Putamen (tissue), 1 donor: ENCODE measurements around the gene TMPRSS6.

Experiments
- DNase-seq: peaks from one replicate; pipeline ENCODE4 v3.0.0-alpha.2; 2016; ENCODE audit warnings: low spot score

TMPRSS6 gene

DNA sequence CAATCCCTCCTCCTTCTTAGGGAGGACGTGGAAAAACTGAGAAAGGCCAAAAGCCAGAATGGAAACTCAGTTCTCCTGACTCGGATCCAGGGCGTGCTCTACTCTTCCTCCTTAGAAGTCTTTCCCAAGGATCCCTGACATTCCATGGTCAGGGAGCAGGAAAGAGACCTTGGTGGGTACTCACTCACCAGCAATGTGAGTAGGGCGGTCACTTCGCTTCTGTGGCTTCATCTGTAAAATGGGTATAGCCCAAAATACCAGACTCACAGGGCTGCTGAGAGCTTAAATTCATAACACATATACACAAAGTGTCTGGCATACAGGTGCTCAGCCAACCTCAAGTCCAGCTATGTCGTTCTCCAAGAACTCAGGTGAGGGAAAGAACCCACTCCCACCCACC is 58.6 kb downstream of the TMPRSS6 start:
- DNase-seq, result no peak

DNA sequence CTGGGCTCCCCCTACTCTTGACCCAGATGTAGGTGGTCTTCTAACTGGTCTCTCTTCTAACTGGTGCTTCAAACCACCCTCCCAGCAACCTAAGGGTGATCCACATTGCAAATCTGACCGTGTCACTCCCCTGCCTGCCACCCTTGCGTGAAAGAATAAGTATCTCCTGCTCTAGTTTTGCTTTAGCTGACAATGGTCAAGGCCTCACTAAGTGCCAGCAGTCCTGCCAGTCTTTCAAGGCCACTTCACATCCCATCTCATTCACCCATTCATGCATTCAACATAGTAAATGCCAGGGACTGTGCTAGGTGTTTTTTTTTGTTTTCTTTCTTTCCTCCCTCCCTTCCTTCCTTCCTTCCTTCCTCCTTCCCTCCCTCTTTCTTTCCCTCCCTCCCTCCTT is 60.3 kb downstream of the TMPRSS6 start:
- DNase-seq, result no peak

- DNase-seq, result no peak
These were observed 61.4 kb downstream of the TMPRSS6 start for GRCh38 chr22:37048133-37048532.

GRCh38 chr22:37047006-37047405 is 62.5 kb downstream of the TMPRSS6 start:
- no peak for DNase-seq

GRCh38 chr22:37046589-37046988 is 62.9 kb downstream of the TMPRSS6 start:
- DNase-seq, result no peak

- DNase-seq, result no peak
These were observed 63.6 kb downstream of the TMPRSS6 start for GRCh38 chr22:37045958-37046357.

DNA sequence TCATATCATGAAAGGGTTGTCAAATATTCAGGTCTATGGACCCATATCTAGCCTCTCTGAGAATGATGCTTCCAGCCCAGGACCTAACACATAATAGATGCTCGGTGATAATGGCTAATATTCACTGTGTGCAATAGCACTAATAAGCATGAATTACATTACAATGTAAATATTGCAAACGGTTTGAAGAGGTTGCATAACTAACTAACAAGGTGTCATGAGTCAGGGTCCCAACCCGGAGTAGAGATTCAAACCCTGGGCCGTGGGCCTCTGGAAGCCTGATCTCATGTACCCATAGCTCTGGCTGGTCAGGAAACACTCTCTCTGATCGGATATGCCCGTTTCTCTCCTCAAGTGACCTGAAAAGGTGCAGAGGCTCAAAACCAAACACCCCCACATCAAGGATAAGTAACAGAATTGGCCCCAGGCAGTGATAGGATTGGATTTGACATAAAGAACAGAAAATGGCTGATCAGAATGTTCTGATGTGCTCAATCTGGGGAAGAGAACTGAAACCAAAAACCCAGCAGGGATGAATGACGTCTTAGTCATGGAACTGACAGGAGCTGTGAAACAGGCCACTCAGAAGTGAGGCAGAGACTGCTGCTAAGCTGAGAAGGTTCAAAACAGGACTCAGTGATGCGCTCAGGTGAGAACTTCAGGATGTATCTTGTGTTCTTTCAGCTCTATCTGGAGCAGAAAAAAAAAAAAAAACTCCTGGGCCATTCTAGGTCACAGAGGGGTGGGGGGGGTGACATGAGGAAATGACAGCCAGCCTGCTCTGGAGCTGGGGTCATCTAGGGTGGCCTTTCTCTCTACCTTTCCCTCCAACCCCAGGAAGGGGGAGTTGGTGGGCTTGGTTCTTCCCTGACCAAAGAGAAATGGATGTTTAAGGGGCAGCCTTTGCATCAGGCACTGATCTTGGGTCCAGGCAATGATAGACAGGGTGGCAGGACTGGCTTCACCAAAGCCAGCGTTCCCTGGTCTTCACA is 64.6 kb downstream of the TMPRSS6 start:
- peak; percentile 68 for DNase-seq

DNA sequence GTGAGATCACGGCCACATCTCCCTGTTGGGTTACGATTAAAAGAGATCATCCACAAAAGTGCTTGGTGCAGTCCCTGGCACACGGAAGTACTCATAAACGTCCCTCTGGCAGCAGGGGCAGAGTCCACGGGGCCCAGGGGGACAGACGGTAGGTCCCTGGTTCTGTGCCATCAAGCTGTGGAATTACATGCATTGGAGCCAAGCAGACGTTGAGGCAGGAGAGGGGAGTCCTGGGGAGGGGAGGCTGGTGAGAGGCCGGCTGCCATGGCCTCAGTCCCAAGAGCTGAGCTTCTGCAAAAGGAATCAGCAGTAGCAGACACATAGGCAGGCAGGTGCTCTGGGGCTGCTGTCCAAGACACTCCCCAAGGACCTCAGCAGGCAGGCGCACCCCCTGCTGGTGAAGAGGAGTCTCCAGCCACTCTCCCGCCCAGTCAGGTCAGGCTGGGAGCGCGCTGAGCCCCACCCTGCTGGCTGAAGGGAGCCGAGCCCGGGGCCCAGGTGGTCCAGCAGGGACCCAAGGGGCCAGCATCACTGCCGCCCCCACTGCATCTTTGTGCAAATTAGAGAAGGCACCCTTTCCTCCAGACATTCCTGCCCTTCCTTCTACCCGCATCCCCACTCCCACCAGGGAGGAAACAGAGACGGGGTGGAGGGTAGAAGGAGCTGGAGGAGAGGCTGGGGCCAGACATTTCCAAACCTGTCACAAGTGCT is 65.5 kb downstream of the TMPRSS6 start:
- no peak for DNase-seq

GRCh38 chr22:37043209-37043827 is 66.2 kb downstream of the TMPRSS6 start:
- DNase-seq, result no peak

GRCh38 chr22:37039466-37039865 is 70.0 kb downstream of the TMPRSS6 start:
- no peak for DNase-seq

- DNase-seq, result no peak
These were observed 71.8 kb downstream of the TMPRSS6 start for GRCh38 chr22:37037669-37038068.

DNA sequence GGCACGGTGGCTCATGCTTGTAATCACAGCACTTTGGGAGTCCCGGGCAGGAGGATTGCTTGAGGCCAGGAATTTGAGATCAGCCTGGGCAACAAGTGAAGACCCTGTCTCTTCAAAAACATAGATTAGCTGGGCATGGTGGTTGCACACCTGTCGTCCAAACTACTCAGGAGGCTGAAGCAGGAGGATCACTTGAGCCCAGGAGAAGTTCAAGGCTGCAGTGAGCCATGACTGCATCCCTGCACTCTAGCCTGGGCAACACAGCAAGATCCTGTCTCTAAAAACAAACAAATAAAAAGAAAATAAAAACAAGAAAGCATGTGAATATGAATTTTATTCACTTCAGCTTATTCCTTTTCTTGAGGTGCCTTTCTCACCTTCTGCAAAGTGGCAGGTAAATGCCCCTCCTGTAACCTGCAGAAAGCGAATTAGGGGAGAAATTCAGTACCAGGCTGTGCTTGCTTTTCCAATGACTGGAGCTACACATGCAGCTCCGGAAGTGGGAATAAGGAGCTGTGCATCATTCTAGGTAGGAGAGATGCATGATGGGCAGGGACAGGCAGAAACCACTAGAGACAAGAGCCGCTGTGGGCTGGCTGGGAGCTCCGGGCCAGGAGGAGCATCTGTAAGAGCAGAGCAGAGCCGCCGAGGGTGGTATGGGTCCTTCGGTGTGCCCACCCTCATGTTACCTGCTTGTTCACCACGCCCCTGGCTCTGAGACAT is 72.7 kb downstream of the TMPRSS6 start:
- DNase-seq, result no peak

GRCh38 chr22:37033605-37034430 is 75.7 kb downstream of the TMPRSS6 start:
- DNase-seq, result no peak

DNA sequence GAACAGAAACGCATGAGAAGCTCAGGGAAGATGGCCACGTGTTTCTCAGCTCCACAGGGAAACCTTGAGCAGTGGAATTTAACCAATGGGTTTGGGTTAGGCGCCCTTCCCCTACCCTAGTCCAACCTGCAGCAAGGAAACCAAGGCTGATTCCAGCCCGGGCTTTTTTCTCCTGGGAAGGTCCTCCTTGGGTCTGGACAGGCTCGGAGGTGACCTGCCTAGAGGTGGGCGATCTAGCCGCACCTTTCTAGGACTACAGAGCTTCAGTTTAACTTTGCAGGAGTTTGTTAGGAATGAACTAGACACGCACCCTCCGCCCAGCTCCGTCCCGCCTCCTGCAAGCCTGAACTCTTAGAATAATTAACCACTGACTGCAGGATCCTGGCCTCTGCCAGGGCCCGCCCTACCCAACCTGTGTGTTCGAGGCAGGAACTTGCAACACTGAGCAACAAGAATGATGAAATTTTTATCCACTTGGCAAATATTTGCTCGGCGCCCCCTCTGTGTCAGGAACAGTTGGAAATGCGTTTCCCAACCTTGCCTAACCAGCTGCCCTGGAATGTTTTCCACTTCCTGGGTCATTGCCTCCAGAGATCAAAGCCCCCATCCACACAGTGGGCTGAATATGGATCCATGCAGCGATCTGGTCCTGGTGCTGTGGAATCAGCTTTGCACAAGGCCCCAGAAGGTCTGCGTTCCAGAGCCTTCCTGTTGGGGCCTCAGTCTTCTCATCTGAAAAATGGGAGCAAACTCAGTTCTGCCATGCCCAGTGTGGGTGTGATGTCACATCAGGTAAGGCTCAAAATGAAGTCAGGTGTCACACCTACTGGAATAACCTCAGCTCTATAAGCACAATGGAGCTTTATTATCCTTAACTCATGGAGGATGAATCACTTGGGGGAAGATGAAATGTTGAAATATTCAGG is 76.7 kb downstream of the TMPRSS6 start:
- DNase-seq, result peak; percentile 66

- peak; percentile 69 for DNase-seq
These were observed 77.4 kb downstream of the TMPRSS6 start for GRCh38 chr22:37032134-37032534.

DNA sequence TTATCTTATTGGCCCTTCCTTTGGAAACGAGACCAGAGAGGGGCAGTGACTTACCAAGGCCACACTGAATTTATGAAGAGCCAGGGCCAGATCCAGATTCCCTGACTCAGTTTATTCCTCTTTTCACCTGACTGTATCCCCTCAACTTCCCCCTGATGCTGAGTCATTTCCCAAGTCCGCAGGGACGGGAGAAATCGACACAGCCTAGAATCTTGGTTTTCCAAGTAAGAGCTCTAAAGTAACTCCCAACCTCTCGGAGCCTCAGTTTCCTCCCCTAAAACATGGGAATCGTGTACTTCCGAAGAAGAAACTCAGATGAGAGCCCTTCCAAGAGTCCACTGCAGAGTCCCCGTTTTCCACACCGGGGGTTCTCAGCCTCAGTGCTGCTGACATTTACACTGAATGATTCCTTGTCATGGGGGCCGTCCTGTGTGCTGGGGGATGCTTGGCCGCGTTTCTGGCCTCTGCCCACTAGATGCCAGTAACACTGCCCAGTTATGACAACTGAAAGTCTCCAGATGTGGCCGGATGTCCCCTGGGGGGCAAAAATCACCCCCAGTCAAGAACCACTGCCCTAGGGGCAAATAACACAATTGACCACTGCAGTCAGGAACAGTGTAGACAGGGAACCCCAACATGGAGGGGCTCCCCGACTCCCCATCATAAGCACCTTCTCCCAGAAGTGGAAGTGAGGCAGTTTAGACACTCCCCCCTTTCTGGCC is 78.8 kb downstream of the TMPRSS6 start:
- DNase-seq, result no peak

- DNase-seq, result no peak
These were observed 80.5 kb downstream of the TMPRSS6 start for GRCh38 chr22:37028692-37029674.

DNA sequence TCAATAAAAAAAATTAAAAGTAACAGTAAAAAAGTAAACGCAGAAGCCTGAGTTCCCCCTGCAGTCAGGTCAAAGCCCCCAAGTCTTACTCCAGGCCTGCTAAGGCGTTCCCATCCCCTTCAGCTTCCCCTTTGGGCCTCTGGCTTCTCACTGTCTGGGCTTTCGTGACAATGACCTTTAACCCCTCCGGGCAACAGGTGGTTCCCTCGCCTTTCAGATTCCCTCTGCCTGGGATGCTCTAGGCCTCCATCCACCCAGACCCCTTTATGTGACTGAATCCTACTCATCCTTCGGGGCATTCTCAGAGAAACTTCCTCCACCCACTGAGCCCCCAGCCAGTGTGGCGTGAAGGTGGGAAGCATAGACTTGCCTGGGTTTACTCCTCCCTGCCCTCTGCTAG is 82.0 kb downstream of the TMPRSS6 start:
- DNase-seq, result no peak
